ENCODE results near the gene MRPL36.

The MRPL36 gene

DNA sequence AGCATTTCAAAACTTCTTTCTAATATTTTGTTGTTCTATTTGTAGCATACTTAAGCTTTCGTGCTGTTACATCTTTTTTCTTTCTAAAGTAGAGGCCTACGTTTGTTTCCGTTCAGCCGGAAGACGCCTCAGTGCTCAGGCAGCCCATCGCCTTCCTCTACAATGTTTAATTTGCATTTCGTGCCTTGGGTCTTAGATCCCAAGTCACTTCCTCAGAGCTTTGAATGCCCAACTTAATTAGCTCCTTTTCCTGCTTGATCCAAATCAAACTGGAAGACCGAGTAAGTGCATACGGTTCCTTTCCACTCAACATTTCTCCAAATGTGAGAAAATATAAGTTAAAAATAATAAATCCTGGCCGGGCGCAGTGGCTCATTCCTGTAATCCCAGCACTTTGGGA, 43.2 kb downstream of the MRPL36 start:
- no peak overlapping the region for H3K27ac ChIP-seq
- TF ChIP-seq ZFX (IDR thresholded peaks at IDR 0.05), result no peak

GRCh38 chr5:1755321-1755949, 44.2 kb downstream of the MRPL36 start:
- H3K27ac ChIP-seq, result no peak overlapping the region
- no peak for TF ChIP-seq ZFX (IDR thresholded peaks at IDR 0.05)
- TF ChIP-seq, protein P1, sequence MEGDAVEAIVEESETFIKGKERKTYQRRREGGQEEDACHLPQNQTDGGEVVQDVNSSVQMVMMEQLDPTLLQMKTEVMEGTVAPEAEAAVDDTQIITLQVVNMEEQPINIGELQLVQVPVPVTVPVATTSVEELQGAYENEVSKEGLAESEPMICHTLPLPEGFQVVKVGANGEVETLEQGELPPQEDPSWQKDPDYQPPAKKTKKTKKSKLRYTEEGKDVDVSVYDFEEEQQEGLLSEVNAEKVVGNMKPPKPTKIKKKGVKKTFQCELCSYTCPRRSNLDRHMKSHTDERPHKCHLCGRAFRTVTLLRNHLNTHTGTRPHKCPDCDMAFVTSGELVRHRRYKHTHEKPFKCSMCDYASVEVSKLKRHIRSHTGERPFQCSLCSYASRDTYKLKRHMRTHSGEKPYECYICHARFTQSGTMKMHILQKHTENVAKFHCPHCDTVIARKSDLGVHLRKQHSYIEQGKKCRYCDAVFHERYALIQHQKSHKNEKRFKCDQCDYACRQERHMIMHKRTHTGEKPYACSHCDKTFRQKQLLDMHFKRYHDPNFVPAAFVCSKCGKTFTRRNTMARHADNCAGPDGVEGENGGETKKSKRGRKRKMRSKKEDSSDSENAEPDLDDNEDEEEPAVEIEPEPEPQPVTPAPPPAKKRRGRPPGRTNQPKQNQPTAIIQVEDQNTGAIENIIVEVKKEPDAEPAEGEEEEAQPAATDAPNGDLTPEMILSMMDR (conservative IDR thresholded peaks at IDR 0.05), result no peak

DNA sequence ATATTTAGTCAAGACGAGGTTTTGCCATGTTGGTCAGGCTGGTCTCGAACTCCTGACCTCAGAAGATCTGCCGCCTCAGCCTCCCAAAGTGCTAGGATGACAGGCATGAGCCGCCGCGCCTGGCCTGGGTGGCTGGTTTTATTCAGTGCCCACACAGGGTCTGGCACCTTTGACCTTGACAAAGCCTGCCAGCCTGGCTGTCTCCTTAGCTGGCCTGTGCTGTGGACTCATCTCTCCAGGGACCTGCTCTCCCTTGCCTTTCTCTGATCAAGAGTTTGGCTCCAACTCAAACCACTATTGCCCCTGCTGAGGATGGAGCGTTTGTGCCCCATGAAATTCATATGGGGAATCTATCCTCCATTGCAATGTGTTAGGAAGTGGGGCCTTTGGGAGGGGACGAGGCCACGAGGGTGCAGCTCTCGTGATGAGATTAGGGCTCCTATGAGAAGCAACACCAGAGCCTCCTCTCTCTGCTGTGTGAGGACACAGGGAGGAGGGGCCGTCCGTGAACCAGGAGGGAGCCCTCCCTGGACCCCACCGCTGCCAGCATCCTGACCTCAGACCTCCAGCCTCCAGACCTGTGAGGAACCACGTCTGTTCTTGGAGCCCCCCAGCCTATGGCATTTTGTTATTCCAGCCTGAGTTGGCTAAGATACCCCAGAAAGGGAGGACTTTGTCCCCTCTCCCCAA, 45.0 kb downstream of the MRPL36 start:
- TF ChIP-seq, protein P1 (conservative IDR thresholded peaks at IDR 0.05), result no peak
- TF ChIP-seq ZFX (IDR thresholded peaks at IDR 0.05), result no peak
- H3K27ac ChIP-seq, result no peak overlapping the region

- H3K27ac ChIP-seq, result no peak overlapping the region
- TF ChIP-seq ZFX (IDR thresholded peaks at IDR 0.05), result no peak
- TF ChIP-seq, protein P1 (conservative IDR thresholded peaks at IDR 0.05), result no peak
Measured at GRCh38 chr5:1753490-1753889, 46.1 kb downstream of the MRPL36 start.

DNA sequence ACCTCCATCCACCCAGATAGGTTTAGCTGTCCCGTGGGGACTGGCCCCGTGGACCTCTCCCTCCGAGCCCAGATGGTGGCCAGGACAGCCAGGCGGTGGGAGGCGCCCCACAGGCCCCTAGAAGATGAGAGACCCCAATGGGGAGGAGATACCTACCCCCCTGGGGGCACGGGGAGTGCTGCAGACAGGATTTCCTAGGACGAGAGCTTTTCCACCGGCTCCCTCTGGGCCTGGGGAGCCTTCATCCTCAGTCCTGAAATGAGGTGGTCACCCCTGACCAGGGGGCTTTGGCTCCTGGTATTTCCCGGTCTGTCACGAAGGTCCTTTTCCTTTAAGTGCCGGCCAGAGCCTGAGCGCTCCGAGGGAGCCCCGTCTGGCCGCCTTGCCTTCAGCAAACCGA, 46.8 kb downstream of the MRPL36 start:
- no peak overlapping the region for H3K27ac ChIP-seq
- no peak for TF ChIP-seq ZFX (IDR thresholded peaks at IDR 0.05)
- TF ChIP-seq, protein P1 (conservative IDR thresholded peaks at IDR 0.05), result no peak

GRCh38 chr5:1751864-1752822, 47.5 kb downstream of the MRPL36 start:
- TF ChIP-seq, protein P1 (conservative IDR thresholded peaks at IDR 0.05), result no peak
- TF ChIP-seq ZFX (IDR thresholded peaks at IDR 0.05), result no peak
- H3K27ac ChIP-seq, result no peak overlapping the region

GRCh38 chr5:1751026-1751863, 48.4 kb downstream of the MRPL36 start:
- H3K27ac ChIP-seq, result no peak overlapping the region
- no peak for TF ChIP-seq ZFX (IDR thresholded peaks at IDR 0.05)
- TF ChIP-seq, protein P1 (conservative IDR thresholded peaks at IDR 0.05), result no peak

Data from C4-2B (cell line).